Activated CD4-positive, alpha-beta T cell treated with anti-CD3 and anti-CD28 coated beads, Interleukin-2, amount 50 U/mL, for 24 hours (primary cell): ENCODE data around the gene LST1.

Experiments
- DNase-seq, 2 donors: peaks; one replicate each; pipeline ENCODE4 v3.0.0-alpha.2; 2020; ENCODE audit warnings: low read depth in 1 of 2, low spot score in 1 of 2

LST1 gene

DNA sequence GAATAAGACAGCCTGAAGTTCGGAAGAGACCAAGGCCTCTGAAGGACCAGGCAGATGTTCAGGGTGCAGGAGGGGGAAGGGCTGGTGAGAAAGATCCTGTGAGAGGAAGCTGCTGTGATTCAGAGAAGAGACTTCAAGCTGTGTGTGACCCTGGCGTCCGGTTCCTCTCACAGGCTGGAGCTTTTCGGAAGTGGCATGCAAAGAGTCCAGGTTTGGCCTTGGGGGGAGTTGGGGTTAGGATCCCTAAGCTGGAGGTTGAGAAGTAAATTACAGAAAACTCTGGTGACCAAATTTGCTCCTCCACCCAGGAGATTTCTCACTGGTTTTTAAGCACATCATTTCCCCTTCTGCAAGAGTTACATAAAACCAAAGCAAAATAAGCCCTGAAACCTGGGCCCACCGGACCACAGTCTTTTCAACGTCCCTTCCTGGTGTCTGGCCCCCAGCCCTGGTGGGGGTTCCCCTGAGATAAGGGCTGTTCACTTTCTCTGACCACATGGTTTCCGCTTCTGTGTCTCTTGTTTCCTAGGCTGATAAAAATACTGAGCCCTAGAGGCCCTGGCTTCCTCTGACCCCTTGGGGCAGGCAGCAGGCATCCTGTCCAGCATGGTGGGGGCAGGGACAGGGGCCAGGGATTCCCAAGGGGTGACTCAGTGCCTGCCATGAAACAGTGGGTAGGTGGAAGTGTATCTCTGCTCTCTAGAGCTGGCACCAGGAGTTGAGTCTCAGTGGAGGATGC is 25.9 kb upstream of the LST1 start:
- no peak for DNase-seq

GRCh38 chr6:31560697-31561058 is 25.4 kb upstream of the LST1 start:
- no peak for DNase-seq

- no peak for DNase-seq
These were observed 18.3 kb upstream of the LST1 start for GRCh38 chr6:31567531-31568370.

DNA sequence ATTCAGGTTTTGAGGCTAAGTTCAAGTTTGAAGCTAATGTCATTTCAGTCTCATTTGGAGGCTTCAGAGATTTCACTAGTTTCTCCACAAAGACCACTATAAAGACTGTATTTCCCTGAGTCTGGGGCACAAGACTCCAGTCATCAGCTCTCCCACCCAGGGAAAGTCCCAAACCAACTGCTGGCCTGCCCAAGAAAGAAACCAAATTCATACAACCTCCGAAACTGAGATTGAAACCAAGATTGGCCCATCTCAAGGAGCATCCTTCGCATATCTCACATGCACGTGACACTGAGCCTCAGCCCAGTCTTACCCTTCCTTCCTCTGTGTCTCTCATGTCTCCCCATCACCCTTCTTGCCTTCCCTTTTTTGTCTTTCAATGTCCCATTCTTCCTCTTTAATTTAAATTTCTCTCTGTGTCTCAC is 17.5 kb upstream of the LST1 start:
- peak in 1 of 2 donors; percentile 80 for DNase-seq

DNA sequence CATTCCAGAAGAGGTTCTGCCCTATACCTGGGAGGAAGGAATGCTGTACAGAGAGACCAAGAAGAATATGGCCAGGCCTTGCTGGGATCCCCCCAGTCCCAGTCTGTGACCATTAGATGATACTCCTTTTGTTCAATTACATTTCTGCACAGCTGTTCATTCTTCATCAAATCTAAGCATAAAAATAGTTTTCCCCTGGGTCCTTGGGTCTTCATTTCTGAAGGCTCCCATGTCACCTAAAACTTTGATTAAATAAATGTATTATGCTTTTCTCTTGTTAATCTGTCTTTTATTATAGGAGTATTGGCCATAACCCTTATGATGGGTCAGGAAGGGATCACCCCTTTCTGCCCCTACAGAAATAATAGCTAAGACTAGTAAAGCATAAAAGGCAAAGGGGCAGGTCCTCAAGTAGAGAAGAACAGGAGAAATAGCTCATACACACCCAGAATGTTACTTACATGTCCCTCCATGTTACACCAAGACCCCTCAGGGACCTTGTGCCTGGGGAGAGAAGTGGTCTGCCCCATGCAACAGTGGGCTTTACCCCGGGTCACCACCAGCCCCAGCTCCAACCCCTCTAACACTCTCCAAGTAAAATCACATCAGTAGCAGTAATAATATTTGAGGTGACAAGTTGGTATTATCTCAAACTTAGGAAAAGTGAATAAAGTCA is 16.1 kb upstream of the LST1 start:
- no peak for DNase-seq

DNA sequence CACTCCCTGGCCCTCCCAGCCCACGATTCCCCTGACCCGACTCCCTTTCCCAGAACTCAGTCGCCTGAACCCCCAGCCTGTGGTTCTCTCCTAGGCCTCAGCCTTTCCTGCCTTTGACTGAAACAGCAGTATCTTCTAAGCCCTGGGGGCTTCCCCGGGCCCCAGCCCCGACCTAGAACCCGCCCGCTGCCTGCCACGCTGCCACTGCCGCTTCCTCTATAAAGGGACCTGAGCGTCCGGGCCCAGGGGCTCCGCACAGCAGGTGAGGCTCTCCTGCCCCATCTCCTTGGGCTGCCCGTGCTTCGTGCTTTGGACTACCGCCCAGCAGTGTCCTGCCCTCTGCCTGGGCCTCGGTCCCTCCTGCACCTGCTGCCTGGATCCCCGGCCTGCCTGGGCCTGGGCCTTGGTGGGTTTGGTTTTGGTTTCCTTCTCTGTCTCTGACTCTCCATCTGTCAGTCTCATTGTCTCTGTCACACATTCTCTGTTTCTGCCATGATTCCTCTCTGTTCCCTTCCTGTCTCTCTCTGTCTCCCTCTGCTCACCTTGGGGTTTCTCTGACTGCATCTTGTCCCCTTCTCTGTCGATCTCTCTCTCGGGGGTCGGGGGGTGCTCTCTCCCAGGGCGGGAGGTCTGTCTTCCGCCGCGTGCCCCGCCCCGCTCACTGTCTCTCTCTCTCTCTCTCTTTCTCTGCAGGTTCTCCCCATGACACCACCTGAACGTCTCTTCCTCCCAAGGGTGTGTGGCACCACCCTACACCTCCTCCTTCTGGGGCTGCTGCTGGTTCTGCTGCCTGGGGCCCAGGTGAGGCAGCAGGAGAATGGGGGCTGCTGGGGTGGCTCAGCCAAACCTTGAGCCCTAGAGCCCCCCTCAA is 13.8 kb upstream of the LST1 start, which contains the start of gene LTA:
Gene LTA (plus strand): TSS at position 249 of the 871 bp plus-strand sequence. CDS start 454 bp downstream, at position 703.
- peak; percentile 71 to 74 for DNase-seq

DNA sequence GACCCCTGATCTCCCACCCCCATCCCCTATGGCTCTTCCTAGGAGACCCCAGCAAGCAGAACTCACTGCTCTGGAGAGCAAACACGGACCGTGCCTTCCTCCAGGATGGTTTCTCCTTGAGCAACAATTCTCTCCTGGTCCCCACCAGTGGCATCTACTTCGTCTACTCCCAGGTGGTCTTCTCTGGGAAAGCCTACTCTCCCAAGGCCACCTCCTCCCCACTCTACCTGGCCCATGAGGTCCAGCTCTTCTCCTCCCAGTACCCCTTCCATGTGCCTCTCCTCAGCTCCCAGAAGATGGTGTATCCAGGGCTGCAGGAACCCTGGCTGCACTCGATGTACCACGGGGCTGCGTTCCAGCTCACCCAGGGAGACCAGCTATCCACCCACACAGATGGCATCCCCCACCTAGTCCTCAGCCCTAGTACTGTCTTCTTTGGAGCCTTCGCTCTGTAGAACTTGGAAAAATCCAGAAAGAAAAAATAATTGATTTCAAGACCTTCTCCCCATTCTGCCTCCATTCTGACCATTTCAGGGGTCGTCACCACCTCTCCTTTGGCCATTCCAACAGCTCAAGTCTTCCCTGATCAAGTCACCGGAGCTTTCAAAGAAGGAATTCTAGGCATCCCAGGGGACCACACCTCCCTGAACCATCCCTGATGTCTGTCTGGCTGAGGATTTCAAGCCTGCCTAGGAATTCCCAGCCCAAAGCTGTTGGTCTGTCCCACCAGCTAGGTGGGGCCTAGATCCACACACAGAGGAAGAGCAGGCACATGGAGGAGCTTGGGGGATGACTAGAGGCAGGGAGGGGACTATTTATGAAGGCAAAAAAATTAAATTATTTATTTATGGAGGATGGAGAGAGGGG is 12.6 kb upstream of the LST1 start:
- DNase-seq: no peak

- no peak for DNase-seq
These were observed 11.7 kb upstream of the LST1 start for GRCh38 chr6:31574106-31575061.

GRCh38 chr6:31575335-31575901 is 10.7 kb upstream of the LST1 start, which contains the start of gene TNF:
TSS of gene TNF (plus strand) at chr6:31575565. CDS start at chr6:31575742, 177 bp downstream.
- DNase-seq: peak; percentile 83 to 92

DNA sequence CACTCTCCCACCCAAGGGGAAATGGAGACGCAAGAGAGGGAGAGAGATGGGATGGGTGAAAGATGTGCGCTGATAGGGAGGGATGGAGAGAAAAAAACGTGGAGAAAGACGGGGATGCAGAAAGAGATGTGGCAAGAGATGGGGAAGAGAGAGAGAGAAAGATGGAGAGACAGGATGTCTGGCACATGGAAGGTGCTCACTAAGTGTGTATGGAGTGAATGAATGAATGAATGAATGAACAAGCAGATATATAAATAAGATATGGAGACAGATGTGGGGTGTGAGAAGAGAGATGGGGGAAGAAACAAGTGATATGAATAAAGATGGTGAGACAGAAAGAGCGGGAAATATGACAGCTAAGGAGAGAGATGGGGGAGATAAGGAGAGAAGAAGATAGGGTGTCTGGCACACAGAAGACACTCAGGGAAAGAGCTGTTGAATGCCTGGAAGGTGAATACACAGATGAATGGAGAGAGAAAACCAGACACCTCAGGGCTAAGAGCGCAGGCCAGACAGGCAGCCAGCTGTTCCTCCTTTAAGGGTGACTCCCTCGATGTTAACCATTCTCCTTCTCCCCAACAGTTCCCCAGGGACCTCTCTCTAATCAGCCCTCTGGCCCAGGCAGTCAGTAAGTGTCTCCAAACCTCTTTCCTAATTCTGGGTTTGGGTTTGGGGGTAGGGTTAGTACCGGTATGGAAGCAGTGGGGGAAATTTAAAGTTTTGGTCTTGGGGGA is 10.0 kb upstream of the LST1 start:
- no peak for DNase-seq

DNA sequence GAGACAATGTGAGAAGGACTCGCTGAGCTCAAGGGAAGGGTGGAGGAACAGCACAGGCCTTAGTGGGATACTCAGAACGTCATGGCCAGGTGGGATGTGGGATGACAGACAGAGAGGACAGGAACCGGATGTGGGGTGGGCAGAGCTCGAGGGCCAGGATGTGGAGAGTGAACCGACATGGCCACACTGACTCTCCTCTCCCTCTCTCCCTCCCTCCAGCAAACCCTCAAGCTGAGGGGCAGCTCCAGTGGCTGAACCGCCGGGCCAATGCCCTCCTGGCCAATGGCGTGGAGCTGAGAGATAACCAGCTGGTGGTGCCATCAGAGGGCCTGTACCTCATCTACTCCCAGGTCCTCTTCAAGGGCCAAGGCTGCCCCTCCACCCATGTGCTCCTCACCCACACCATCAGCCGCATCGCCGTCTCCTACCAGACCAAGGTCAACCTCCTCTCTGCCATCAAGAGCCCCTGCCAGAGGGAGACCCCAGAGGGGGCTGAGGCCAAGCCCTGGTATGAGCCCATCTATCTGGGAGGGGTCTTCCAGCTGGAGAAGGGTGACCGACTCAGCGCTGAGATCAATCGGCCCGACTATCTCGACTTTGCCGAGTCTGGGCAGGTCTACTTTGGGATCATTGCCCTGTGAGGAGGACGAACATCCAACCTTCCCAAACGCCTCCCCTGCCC is 9.0 kb upstream of the LST1 start:
- no peak for DNase-seq

- DNase-seq: no peak
These were observed 8.5 kb upstream of the LST1 start for GRCh38 chr6:31577579-31577966.

GRCh38 chr6:31578184-31579118 is 7.6 kb upstream of the LST1 start:
- DNase-seq: no peak

DNA sequence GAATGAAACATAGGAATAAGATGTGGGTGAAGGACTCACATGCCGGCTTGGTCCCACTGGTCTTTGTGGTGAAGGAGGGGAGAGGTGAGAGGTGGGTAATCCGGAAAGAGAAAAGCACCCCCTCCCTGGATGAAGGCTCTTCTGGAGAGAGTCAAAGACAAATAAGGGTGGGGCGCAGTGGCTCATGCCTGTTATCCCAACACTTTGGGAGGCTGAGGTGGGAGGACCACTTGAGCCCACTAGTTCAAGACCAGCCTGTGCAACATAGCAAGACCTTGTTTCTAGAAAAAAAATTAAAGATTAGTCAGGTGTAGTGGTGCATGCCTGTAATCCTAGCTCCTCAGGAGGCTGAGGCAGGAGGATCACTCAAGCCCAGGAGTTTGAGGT is 7.0 kb upstream of the LST1 start:
- DNase-seq: no peak

- no peak for DNase-seq
These were observed 6.3 kb upstream of the LST1 start for GRCh38 chr6:31579546-31580437.
